A673 (cell line): ENCODE results near the gene MYO3A. TPM values are rescaled to one million over a fixed set of nuclear protein-coding genes. Genes with fewer than 3 reads are reported as not detected.

Experiments used
- BruUV-seq: library from RNA; stranded (reverse); fragments of 400-500 nt; replicated peaks from 2 replicates; lab custom pipeline; 2021; lab: Mats Ljungman, UMichigan
- CTCF ChIA-PET: fragments of 300-600 bp; sonication (Branson Sonifier 250); formaldehyde crosslinking; loops from one replicate; lab custom pipeline; 2022; ENCODE audit warnings: antibody characterized with exemption; lab: Charles Lee
- POLR2A ChIA-PET: fragments of 300-600 bp; sonication (Branson Sonifier 250); formaldehyde crosslinking; loops from one replicate; lab custom pipeline; 2022; ENCODE audit warnings: antibody characterized with exemption; ENCODE audit not compliant: low non-redundant PET; lab: Charles Lee
- DNase-seq: peaks from one replicate; pipeline ENCODE4 v3.0.0-alpha.2; 2015; ENCODE audit warnings: low spot score
- H3K27ac ChIP-seq: fragments of 200-600 bp; sonication (generic); 2 replicates; pipeline ENCODE4 v1.5.1; 2016; ENCODE audit warnings: mixed run types, low read depth, mild to moderate bottlenecking, mixed read lengths, antibody characterized with exemption, low read length; ENCODE audit not compliant: poor library complexity, severe bottlenecking
- H3K27me3 ChIP-seq: fragments of 200-600 bp; sonication (generic); replicated peaks from 2 replicates; pipeline ENCODE4 v1.6.1; 2017; ENCODE audit warnings: mixed run types, low read depth, mild to moderate bottlenecking, mixed read lengths, antibody characterized with exemption, low read length; ENCODE audit not compliant: insufficient read depth, poor library complexity
- H3K36me3 ChIP-seq: fragments of 200-600 bp; sonication (generic); 2 replicates; pipeline ENCODE4 v1.6.1; 2016; ENCODE audit warnings: mixed run types, mild to moderate bottlenecking, mixed read lengths, antibody characterized with exemption, low read length; ENCODE audit not compliant: insufficient read depth, poor library complexity, severe bottlenecking
- H3K4me1 ChIP-seq: fragments of 200-600 bp; sonication (generic); 2 replicates; pipeline ENCODE4 v1.6.1; 2017; ENCODE audit warnings: mixed run types, mild to moderate bottlenecking, mixed read lengths, antibody characterized with exemption, low read length; ENCODE audit not compliant: insufficient read depth, poor library complexity, severe bottlenecking
- H3K4me3 ChIP-seq: fragments of 200-600 bp; sonication (generic); 2 replicates; pipeline ENCODE4 v1.5.1; 2016; ENCODE audit warnings: low read depth, mixed run types, mild to moderate bottlenecking, mixed read lengths, low read length; ENCODE audit not compliant: poor library complexity, severe bottlenecking
- H3K9me3 ChIP-seq: fragments of 200-600 bp; sonication (generic); 2 replicates; pipeline ENCODE4 v1.6.1; 2016; ENCODE audit warnings: mixed run types, low read depth, mild to moderate bottlenecking, mixed read lengths, antibody characterized with exemption, low read length; ENCODE audit not compliant: poor library complexity, severe bottlenecking
- CTCF ChIP-seq: fragments of 300-800, 200-600 bp; sonication (generic); conservative IDR thresholded peaks from 2 replicates; pipeline ENCODE4 v1.5.1; 2017; ENCODE audit warnings: low read depth, mild to moderate bottlenecking, antibody characterized with exemption, low read length, moderate library complexity, mixed read lengths
- EZH2 ChIP-seq: fragments of 200-600 bp; sonication (generic); IDR thresholded peaks from 2 replicates; pipeline ENCODE4 v1.6.1; 2017; ENCODE audit warnings: borderline replicate concordance, low read depth, mild to moderate bottlenecking, mixed read lengths, antibody characterized with exemption, low read length; ENCODE audit not compliant: poor library complexity, severe bottlenecking
- intact Hi-C: fragments of 100-400 bp; cut with micrococcal nuclease; formaldehyde crosslinking; loops from one replicate; pipeline ENCODE4 v1.10.0; 2022; ENCODE audit not compliant: unreplicated experiment
- total RNA-seq: library from RNA; stranded (reverse); gene quantifications from 2 replicates; pipeline ENCODE4 v1.2.3, GENCODE V29; 2021

The MYO3A gene
- total RNA-seq, 1 experiment from 2014 or later: 0.88 TPM

GRCh38 chr10:26081459-26081858 is 147.4 kb downstream of the MYO3A start:
- no peak overlapping the region for H3K27ac ChIP-seq
- H3K27me3 ChIP-seq: no peaks in the 10 kb centered on the region
- ChIA-PET POLR2A (no interaction called here), CTCF (no interaction called here)
- H3K4me3 ChIP-seq: no peak overlapping the region
- no TSS peak for BruUV-seq
- no peaks in the 10 kb centered on the region for H3K9me3 ChIP-seq
- H3K36me3 ChIP-seq: no peaks in the 10 kb centered on the region
- H3K4me1 ChIP-seq: no peaks in the 10 kb centered on the region
- DNase-seq: no peak
- TF ChIP-seq CTCF (no peak), EZH2 (no peak)
- intact Hi-C loops: no loop called here

- Histone ChIP-seq H3K27ac (no peak overlapping the region), H3K9me3 (no peaks in the 10 kb centered on the region), H3K27me3 (peaks cover 7% of the 10 kb centered on the region), H3K4me1 (peaks cover 4% of the 10 kb centered on the region), H3K4me3 (no peak overlapping the region), H3K36me3 (no peaks in the 10 kb centered on the region)
- ChIA-PET POLR2A (no interaction called here), CTCF (no interaction called here)
- no peak for DNase-seq
- intact Hi-C loops: no loop called here
- TF ChIP-seq CTCF (no peak), EZH2 (no peak)
- BruUV-seq: no TSS peak
Observed at GRCh38 chr10:26085549-26085948, 151.5 kb downstream of the MYO3A start.

GRCh38 chr10:26087666-26088065 is 153.6 kb downstream of the MYO3A start:
- peaks cover 7% of the 10 kb centered on the region for H3K27me3 ChIP-seq
- ChIA-PET CTCF (no interaction called here), POLR2A (no interaction called here)
- no peak overlapping the region for H3K27ac ChIP-seq
- H3K36me3 ChIP-seq: no peaks in the 10 kb centered on the region
- H3K4me1 ChIP-seq: peaks cover 6% of the 10 kb centered on the region
- no peak for TF ChIP-seq CTCF
- BruUV-seq: no TSS peak
- H3K9me3 ChIP-seq: no peaks in the 10 kb centered on the region
- H3K4me3 ChIP-seq: no peak overlapping the region
- intact Hi-C loops: no loop called here
- no peak for DNase-seq
